Stomach (tissue), 9 donors: Measurements from ENCODE around the gene ATXN7L3B. TPM values are rescaled to one million over a fixed set of nuclear protein-coding genes. Genes with fewer than 3 reads are reported as not detected.

Experiments used
- DNase-seq, 2 donors: peaks; one replicate each; pipeline versions ENCODE4 v3.0.0 to v3.0.0-alpha.2; 2013 to 2019
- H3K27ac ChIP-seq, 5 donors: fragments of 200-600 bp in 4 of 5; sonication (generic) in 4 of 5; one replicate each; pipeline ENCODE4 v1.5.1; 2013 to 2019; ENCODE audit warnings: mild to moderate bottlenecking in 1 of 5, moderate library complexity in 1 of 5
- H3K27me3 ChIP-seq, 3 donors: fragments of 200-600 bp; sonication (generic); one replicate each; pipeline ENCODE4 v1.5.1; 2017 to 2019; ENCODE audit warnings: mixed run types in 1 of 3
- H3K36me3 ChIP-seq, 4 donors: fragments of 200-600 bp; sonication (generic); 1 replicate in 3 of 4; 2 replicates in 1 of 4; pipeline ENCODE4 v1.5.1; 2016 to 2019
- H3K4me1 ChIP-seq, 4 donors: fragments of 200-600 bp; sonication (generic); one replicate each; pipeline ENCODE4 v1.5.1; 2016 to 2019
- H3K4me3 ChIP-seq, 4 donors: fragments of 200-600 bp; sonication (generic) in 3 of 4; one replicate each; pipeline ENCODE4 v1.5.1; 2016 to 2019; ENCODE audit warnings: mild to moderate bottlenecking in 1 of 4
- H3K9me3 ChIP-seq, 4 donors: fragments of 200-600 bp; sonication (generic); one replicate each; pipeline ENCODE4 v1.5.1; 2016 to 2019
- EP300 ChIP-seq: sonication (generic); formaldehyde crosslinking; IDR thresholded peaks from one replicate; pipeline ENCODE4 v1.6.1; 2017; ENCODE audit warnings: antibody characterized with exemption
- POLR2A ChIP-seq, 4 donors: fragments of 450-650 bp; IDR thresholded peaks; one replicate each; pipeline ENCODE4 v1.6.1; 2016; ENCODE audit warnings: antibody characterized with exemption in 4 of 4, control low read depth in 2 of 4, mild to moderate bottlenecking in 1 of 4, moderate library complexity in 1 of 4
- POLR2AphosphoS5 ChIP-seq, 3 donors: sonication (generic); formaldehyde crosslinking; IDR thresholded peaks; one replicate each; pipeline ENCODE4 v1.6.1; 2016; ENCODE audit warnings: antibody characterized with exemption in 3 of 3
- WGBS, 5 donors: extraction: QIAGEN DNeasy Blood & Tissue Kit in 3 of 5; methylation state at CpG; one replicate each; pipeline versions ENCODE4 v1.1.5 to v1.1.7; 2013 to 2018; 5-methylcytosine and 5-hydroxymethylcytosine counted together
- intact Hi-C: fragments of 100-400 bp; cut with DNase I; formaldehyde crosslinking; loops from one replicate; pipeline ENCODE4 v1.15.1; 2023; ENCODE audit warnings: low total_unique reads
- polyA plus RNA-seq, 3 donors: library from polyadenylated mRNA; stranded (reverse); fragments of 200-250 nt; gene quantifications; one replicate each; pipeline ENCODE4 v1.2.3, GENCODE V29; 2013
- total RNA-seq, 5 donors: library from RNA; depleted of rRNA; stranded (reverse); fragments of >200 nt; gene quantifications; one replicate each; pipeline versions ENCODE4 v1.1.0 to v1.2.3, GENCODE V29; 2014 to 2016
- TF ChIP-seq, protein P1 (sequence below), 7 experiments: fragments of 450-650 bp in 4 of 7; fragments of 200-600 bp in 3 of 7; sonication (generic) in 3 of 7; IDR thresholded peaks; one replicate each; pipeline ENCODE4 v1.5.1; 2016 to 2019; ENCODE audit warnings: antibody characterized with exemption in 7 of 7, control low read depth in 2 of 7, mild to moderate bottlenecking in 1 of 7
- donor health status: healthy with polysubstance abuse.
- donor health status: Bipolar disorder and iron deficiency.
- donor health status: healthy.

ATXN7L3B gene
- total and polyA plus RNA-seq, 8 donors, result 14.2 to 59.8 (median 26.5) TPM

DNA sequence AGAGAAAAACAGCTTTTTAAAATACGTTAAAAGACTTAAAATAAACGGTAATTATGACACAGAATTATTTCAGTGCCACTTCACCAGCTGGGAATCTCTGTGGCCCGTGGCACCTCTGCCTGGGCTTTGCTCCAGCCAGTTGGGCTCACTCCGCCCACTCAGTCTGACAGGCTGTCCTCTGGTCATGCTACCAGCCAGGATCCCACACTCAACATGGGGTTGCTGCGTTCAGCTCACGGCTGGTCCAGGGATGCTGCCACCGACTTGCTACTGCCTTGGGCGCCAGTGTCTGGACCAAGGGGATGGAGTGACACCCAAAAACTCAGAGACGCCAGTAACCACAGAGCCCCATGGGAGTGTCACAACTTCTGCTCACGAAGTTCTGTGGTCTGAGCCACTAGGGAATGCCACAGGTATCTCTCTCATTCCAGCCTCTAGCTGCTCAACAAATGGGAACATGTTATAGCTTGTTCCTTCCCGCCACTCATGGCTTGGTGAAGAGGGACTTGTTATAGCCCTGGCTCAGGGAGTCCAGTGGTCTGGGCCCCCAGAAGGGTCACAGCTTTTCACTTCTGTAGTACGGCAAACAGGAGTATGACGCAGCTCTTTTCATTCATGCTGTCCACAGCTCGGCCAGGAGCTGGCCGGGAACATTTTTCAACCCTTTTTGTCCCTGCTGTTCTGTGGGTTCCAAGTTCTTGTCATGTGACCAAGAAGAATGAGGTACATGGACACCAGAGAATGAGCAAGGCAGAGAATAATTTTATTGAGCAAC, 23.4 kb upstream of the ATXN7L3B start:
- no peaks in the 10 kb centered on the region for H3K4me1 ChIP-seq
- no peak overlapping the region for H3K4me3 ChIP-seq
- TF ChIP-seq POLR2AphosphoS5 (IDR thresholded peaks at IDR 0.05) (no peak), EP300 (no peak), POLR2A (IDR thresholded peaks at IDR 0.05) (no peak)
- TF ChIP-seq, protein P1, sequence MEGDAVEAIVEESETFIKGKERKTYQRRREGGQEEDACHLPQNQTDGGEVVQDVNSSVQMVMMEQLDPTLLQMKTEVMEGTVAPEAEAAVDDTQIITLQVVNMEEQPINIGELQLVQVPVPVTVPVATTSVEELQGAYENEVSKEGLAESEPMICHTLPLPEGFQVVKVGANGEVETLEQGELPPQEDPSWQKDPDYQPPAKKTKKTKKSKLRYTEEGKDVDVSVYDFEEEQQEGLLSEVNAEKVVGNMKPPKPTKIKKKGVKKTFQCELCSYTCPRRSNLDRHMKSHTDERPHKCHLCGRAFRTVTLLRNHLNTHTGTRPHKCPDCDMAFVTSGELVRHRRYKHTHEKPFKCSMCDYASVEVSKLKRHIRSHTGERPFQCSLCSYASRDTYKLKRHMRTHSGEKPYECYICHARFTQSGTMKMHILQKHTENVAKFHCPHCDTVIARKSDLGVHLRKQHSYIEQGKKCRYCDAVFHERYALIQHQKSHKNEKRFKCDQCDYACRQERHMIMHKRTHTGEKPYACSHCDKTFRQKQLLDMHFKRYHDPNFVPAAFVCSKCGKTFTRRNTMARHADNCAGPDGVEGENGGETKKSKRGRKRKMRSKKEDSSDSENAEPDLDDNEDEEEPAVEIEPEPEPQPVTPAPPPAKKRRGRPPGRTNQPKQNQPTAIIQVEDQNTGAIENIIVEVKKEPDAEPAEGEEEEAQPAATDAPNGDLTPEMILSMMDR (IDR thresholded peaks at IDR 0.05), result no peak
- H3K36me3 ChIP-seq, result no peaks in the 10 kb centered on the region
- intact Hi-C loops, result no loop called here
- no peaks in the 10 kb centered on the region for H3K27me3 ChIP-seq
- no peak overlapping the region for H3K27ac ChIP-seq
- no peaks in the 10 kb centered on the region for H3K9me3 ChIP-seq
- 89 to 93% (median 91%) methylated on average over 12 to 15 of the region's 15 CpGs for WGBS, 5 donors
- no peak for DNase-seq

DNA sequence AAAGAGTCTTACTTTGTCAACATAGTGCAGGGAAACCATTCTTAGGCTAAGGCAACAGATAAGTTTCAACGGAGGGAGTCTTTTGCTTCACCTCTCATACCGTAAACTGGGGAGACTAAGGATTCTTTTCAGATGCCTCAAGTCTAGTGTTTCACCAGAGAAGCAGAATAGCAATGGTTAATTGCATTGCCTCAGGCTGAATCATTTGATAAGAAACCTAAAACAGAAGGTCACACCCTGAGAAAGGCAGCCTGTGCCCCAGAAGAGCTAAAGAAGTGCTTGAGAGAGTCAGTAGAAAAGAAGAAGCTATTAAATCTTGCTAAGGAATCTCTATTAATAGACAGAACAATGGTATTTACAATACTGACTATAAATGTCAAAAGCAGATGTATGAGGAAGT, 21.8 kb upstream of the ATXN7L3B start:
- no peak overlapping the region for H3K27ac ChIP-seq
- no peaks in the 10 kb centered on the region for H3K4me1 ChIP-seq
- H3K9me3 ChIP-seq, result no peaks in the 10 kb centered on the region
- DNase-seq, result no peak
- no peaks in the 10 kb centered on the region for H3K27me3 ChIP-seq
- H3K36me3 ChIP-seq, result no peaks in the 10 kb centered on the region
- intact Hi-C loops, result no loop called here
- H3K4me3 ChIP-seq, result no peak overlapping the region
- WGBS, 5 donors, result 9 to 20% (median 17%) methylated on average over 2 of the region's 2 CpGs
- TF ChIP-seq POLR2AphosphoS5 (IDR thresholded peaks at IDR 0.05), result no peak
- TF ChIP-seq, protein P1 (IDR thresholded peaks at IDR 0.05), result no peak
- TF ChIP-seq EP300, result no peak
- no peak for TF ChIP-seq POLR2A (IDR thresholded peaks at IDR 0.05)

DNA sequence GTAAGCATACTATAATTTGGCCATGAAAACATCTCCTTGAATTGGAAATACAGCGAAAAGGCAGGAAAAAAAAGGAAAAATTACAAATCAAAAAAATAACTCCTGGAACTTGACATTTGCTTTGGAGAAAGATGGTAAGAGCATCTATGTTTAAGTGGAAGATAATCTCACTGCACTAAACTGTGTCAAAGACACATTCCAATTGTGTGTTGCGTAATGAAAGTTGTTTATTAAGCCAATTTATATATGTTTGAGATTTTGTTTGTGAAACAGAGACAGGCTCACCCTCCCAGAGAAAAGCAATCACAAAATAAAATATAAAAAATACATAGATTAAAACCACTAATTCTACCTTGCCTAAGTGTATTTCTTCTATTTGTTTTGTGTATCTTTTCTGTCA, 11.1 kb upstream of the ATXN7L3B start:
- WGBS, 5 donors, result 83 to 90% (median 89%) methylated on average over 2 of the region's 2 CpGs
- Histone ChIP-seq H3K4me3 (no peak overlapping the region), H3K9me3 (no peaks in the 10 kb centered on the region)

DNA sequence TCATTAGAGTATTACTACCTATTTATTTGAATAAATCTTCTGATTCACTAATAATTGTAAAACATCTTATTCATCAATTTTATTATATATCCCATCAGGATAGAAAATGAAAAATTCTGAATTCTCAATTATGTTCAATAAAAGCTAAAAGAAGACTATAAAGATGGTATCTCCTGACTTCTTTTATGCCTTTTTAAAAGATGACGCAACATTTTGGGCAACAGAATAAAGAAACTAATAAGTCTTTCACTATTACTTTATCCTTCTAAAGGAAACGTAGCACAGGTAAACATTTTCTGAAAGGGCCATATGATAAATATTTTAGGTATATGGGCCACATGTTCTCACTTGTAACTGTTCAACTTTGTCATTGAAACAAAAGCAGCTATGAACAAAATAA, 10.1 kb upstream of the ATXN7L3B start:
- DNase-seq, result no peak
- H3K27ac ChIP-seq, result no peak overlapping the region
- intact Hi-C loops, result no loop called here
- no peaks in the 10 kb centered on the region for H3K36me3 ChIP-seq
- H3K4me1 ChIP-seq, result no peaks in the 10 kb centered on the region
- H3K9me3 ChIP-seq, result no peaks in the 10 kb centered on the region
- H3K4me3 ChIP-seq, result no peak overlapping the region
- WGBS, 5 donors, result 61 to 75% (median 73%) methylated on average over 2 of the region's 2 CpGs
- TF ChIP-seq EP300 (no peak), POLR2A (IDR thresholded peaks at IDR 0.05) (no peak), POLR2AphosphoS5 (IDR thresholded peaks at IDR 0.05) (no peak)
- TF ChIP-seq, protein P1 (IDR thresholded peaks at IDR 0.05), result no peak
- H3K27me3 ChIP-seq, result no peaks in the 10 kb centered on the region

More for the DNA sequence above, 11.1 kb upstream of the ATXN7L3B start:
- DNase-seq, result no peak
- TF ChIP-seq POLR2AphosphoS5 (IDR thresholded peaks at IDR 0.05) (no peak), EP300 (no peak), POLR2A (IDR thresholded peaks at IDR 0.05) (no peak)
- TF ChIP-seq, protein P1 (IDR thresholded peaks at IDR 0.05), result no peak
- intact Hi-C loops, result no loop called here
- Histone ChIP-seq H3K27me3 (no peaks in the 10 kb centered on the region), H3K4me1 (no peaks in the 10 kb centered on the region), H3K36me3 (no peaks in the 10 kb centered on the region), H3K27ac (no peak overlapping the region)
